HG02943 (cell line): ENCODE data around the gene OTOP2.
"Not testable (repeated sequence)": the region's sequence is repeated elsewhere in the genome, so short reads cannot be mapped to it uniquely, and the experiment has no call there.

ENCODE experiments used
- ATAC-seq: cut with Tn5 transposase; IDR thresholded peaks from one replicate; pipeline ENCODE4 v1.9.1; 2021; ENCODE audit warnings: mild to moderate bottlenecking, low read depth, moderate library complexity; ENCODE audit not compliant: unreplicated experiment

Gene OTOP2

GRCh38 chr17:74900208-74900607, 23.9 kb upstream of the OTOP2 start:
- ATAC-seq = no peak

GRCh38 chr17:74901353-74902135, 22.5 kb upstream of the OTOP2 start:
- ATAC-seq = no peak

- ATAC-seq = no peak
Measured at GRCh38 chr17:74903034-74903433, 21.0 kb upstream of the OTOP2 start.

GRCh38 chr17:74903671-74904070, 20.4 kb upstream of the OTOP2 start:
- no peak for ATAC-seq

GRCh38 chr17:74904687-74905409, 19.2 kb upstream of the OTOP2 start:
- no peak for ATAC-seq

- ATAC-seq = not testable (repeated sequence)
Measured at GRCh38 chr17:74906214-74906793, 17.8 kb upstream of the OTOP2 start.

- ATAC-seq = no peak
Measured at GRCh38 chr17:74907012-74907411, 17.1 kb upstream of the OTOP2 start.

GRCh38 chr17:74909097-74909496, 15.0 kb upstream of the OTOP2 start:
- ATAC-seq = not testable (repeated sequence)

- not testable (repeated sequence) for ATAC-seq
Measured at GRCh38 chr17:74911423-74911822, 12.7 kb upstream of the OTOP2 start.

- no peak for ATAC-seq
Measured at GRCh38 chr17:74916136-74916850, 7.8 kb upstream of the OTOP2 start.

- ATAC-seq = no peak
Measured at GRCh38 chr17:74916851-74917199, 7.2 kb upstream of the OTOP2 start.

GRCh38 chr17:74917430-74917829, 6.6 kb upstream of the OTOP2 start:
- ATAC-seq = no peak

- no peak for ATAC-seq
Measured at GRCh38 chr17:74918906-74919305, 5.2 kb upstream of the OTOP2 start.

GRCh38 chr17:74919440-74920305, 4.4 kb upstream of the OTOP2 start:
- no peak for ATAC-seq

GRCh38 chr17:74920306-74920620, 3.8 kb upstream of the OTOP2 start:
- ATAC-seq = no peak

GRCh38 chr17:74920642-74921025, 3.4 kb upstream of the OTOP2 start:
- ATAC-seq = no peak

- ATAC-seq = no peak
Measured at GRCh38 chr17:74921026-74921681, 2.9 kb upstream of the OTOP2 start.

- no peak for ATAC-seq
Measured at GRCh38 chr17:74921769-74922168, 2.3 kb upstream of the OTOP2 start.

GRCh38 chr17:74922172-74922571, 1.9 kb upstream of the OTOP2 start:
- no peak for ATAC-seq
